Hepatocyte (in vitro differentiated cells): ENCODE data around the gene AKT2. TPM values are rescaled to one million over a fixed set of nuclear protein-coding genes. Genes with fewer than 3 reads are reported as not detected.

Source experiments
- DNase-seq: peaks from one replicate; pipeline ENCODE4 v3.0.0-alpha.2; 2016; ENCODE audit warnings: low spot score
- H2AFZ ChIP-seq: fragments of 200-600 bp; sonication (generic); 2 replicates; pipeline ENCODE4 v1.6.0; 2016; ENCODE audit warnings: antibody characterized with exemption, mild to moderate bottlenecking
- H3K27ac ChIP-seq: fragments of 200-600 bp; sonication (generic); 2 replicates; pipeline ENCODE4 v1.5.1; 2016; ENCODE audit warnings: mild to moderate bottlenecking
- H3K27me3 ChIP-seq: fragments of 200-600 bp; sonication (generic); 2 replicates; pipeline ENCODE4 v1.6.1; 2016
- H3K36me3 ChIP-seq: fragments of 200-600 bp; sonication (generic); replicated peaks from 2 replicates; pipeline ENCODE4 v1.5.1; 2016; ENCODE audit warnings: low read depth; ENCODE audit not compliant: insufficient read depth
- H3K4me1 ChIP-seq: fragments of 200-600 bp; sonication (generic); 2 replicates; pipeline ENCODE4 v1.5.1; 2016; ENCODE audit warnings: mild to moderate bottlenecking, moderate library complexity; ENCODE audit not compliant: insufficient read depth
- H3K4me2 ChIP-seq: fragments of 200-600 bp; sonication (generic); 2 replicates; pipeline ENCODE4 v1.6.0; 2016
- H3K4me3 ChIP-seq: fragments of 200-600 bp; sonication (generic); 2 replicates; pipeline ENCODE4 v1.5.1; 2016; ENCODE audit warnings: mild to moderate bottlenecking
- H3K79me2 ChIP-seq: fragments of 200-600 bp; sonication (generic); 2 replicates; pipeline ENCODE4 v1.6.0; 2017; ENCODE audit warnings: mild to moderate bottlenecking
- H3K9me2 ChIP-seq: fragments of 200-600 bp; sonication (generic); replicated peaks from 2 replicates; pipeline ENCODE4 v1.6.0; 2017; ENCODE audit warnings: mild to moderate bottlenecking; ENCODE audit not compliant: insufficient read depth
- H3K9me3 ChIP-seq: fragments of 200-600 bp; sonication (generic); 2 replicates; pipeline ENCODE4 v1.5.1; 2016; ENCODE audit warnings: low read depth, mild to moderate bottlenecking
- H4K20me1 ChIP-seq: fragments of 200-600 bp; sonication (generic); 2 replicates; pipeline ENCODE4 v1.6.0; 2016; ENCODE audit warnings: mild to moderate bottlenecking; ENCODE audit not compliant: insufficient read depth, poor library complexity, severe bottlenecking
- CTCF ChIP-seq: fragments of 200-600 bp; sonication (generic); IDR thresholded peaks from 2 replicates; pipeline ENCODE4 v1.5.1; 2016; ENCODE audit warnings: antibody characterized with exemption, mild to moderate bottlenecking; ENCODE audit not compliant: poor library complexity
- EZH2 ChIP-seq: fragments of 200-600 bp; sonication (generic); IDR thresholded peaks from 2 replicates; pipeline ENCODE4 v1.6.1; 2016; ENCODE audit warnings: antibody characterized with exemption, mild to moderate bottlenecking, borderline replicate concordance
- EZH2phosphoT487 ChIP-seq: fragments of 200-600 bp; sonication (generic); IDR thresholded peaks from one replicate; pipeline ENCODE4 v1.6.1; 2018; ENCODE audit warnings: antibody characterized with exemption, mild to moderate bottlenecking, low read depth, moderate library complexity; ENCODE audit not compliant: unreplicated experiment, severe bottlenecking
- WGBS: methylation state at CpG from one replicate; pipeline ENCODE4 v1.1.6; 2016; ENCODE audit warnings: low lambda C conversion rate; ENCODE audit errors: missing lambda C conversion rate; 5-methylcytosine and 5-hydroxymethylcytosine counted together
- polyA plus RNA-seq: library from polyadenylated mRNA; unstranded; fragments of >200 nt; fragmentation: Nextera tagmentation; extraction: Ambion mirVana; gene quantifications from 2 replicates; pipeline ENCODE4 v1.2.1, GENCODE V29; 2016
- total RNA-seq: library from RNA; depleted of rRNA; stranded (reverse); fragments of >200 nt; gene quantifications from 2 replicates; pipeline ENCODE4 v1.2.3, GENCODE V29; 2014

AKT2 gene
- total and polyA plus RNA-seq, 2 experiments from 2014 or later = 54.9 to 106 TPM

DNA sequence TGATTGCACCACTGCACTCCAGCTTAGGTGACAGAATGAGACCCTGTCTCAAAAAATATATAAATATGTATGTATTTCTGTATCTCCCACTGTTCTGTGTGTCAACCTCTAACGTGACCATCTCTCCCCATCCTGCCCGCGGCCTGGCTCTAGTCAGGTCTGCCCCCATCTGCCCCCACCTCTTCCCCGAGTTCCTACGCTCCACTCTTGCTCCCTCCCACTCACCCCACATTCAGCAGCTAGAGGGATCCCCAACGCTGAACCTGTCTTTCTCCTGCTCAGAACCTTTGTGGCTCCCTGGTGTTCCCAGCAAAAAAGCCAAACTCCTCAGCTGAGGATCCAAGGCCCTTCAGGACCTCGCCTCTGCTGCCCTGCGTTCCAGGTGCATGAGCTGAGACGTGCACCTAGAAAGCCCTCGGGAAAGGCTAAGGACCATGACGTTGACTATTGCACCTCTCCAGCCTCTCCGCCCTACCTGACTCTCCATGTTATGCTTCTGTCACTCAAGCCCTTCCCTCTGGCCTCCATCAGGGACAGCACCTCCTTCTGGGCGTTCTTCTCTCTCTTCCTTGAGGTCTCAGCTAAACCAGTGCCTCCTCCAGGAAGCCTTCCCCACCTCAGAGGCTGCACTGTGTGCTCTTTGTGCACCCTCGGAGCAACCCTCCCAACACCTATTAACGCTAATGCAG lies 18.1 kb downstream of the AKT2 start:
- TF ChIP-seq CTCF (no peak), EZH2phosphoT487 (no peak), EZH2 (no peak)
- no peak overlapping the region for H3K4me2 ChIP-seq

DNA sequence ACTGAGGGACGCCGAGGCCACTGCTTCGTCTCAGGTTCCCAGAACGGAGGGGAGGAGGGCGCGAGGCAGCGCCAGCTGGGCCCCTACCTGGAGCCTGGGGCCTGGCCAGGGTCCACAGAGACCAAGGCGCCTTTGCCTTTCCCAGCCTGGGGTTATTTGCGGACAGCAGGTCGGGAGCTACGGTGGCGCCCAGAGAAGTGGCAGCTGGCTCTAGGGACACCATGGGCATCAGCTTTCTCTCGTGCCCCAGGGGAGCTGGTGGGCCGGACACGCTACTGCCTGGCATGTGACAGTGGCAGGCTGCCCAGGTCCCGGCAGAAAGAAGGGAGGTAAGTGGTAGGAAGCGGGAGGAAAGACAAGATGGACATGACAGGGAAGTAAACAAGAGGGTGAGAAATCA lies 19.0 kb downstream of the AKT2 start:
- no peak for DNase-seq
- no peaks in the 10 kb centered on the region for H3K36me3 ChIP-seq
- no peaks in the 10 kb centered on the region for H3K27me3 ChIP-seq
- peaks cover 52% of the 10 kb centered on the region for H4K20me1 ChIP-seq
- H3K4me3 ChIP-seq = no peak overlapping the region
- 95% methylated on average over 17 of the region's 17 CpGs for WGBS
- no peak overlapping the region for H3K4me2 ChIP-seq
- H3K79me2 ChIP-seq = peaks cover 71% of the 10 kb centered on the region
- H2AFZ ChIP-seq = no peak overlapping the region
- H3K9me3 ChIP-seq = no peaks in the 10 kb centered on the region
- H3K4me1 ChIP-seq = no peaks in the 10 kb centered on the region
- TF ChIP-seq EZH2 = no peak
- TF ChIP-seq EZH2phosphoT487 = no peak
- TF ChIP-seq CTCF = no peak
- H3K27ac ChIP-seq = no peak overlapping the region
- no peaks in the 10 kb centered on the region for H3K9me2 ChIP-seq

More for the DNA sequence above, 18.1 kb downstream of the AKT2 start:
- 94% methylated on average over 15 of the region's 15 CpGs for WGBS
- H3K4me3 ChIP-seq = no peak overlapping the region
- H2AFZ ChIP-seq = no peak overlapping the region
- H3K9me3 ChIP-seq = no peaks in the 10 kb centered on the region
- H3K79me2 ChIP-seq = peaks cover 78% of the 10 kb centered on the region
- no peak for DNase-seq
- no peaks in the 10 kb centered on the region for H3K9me2 ChIP-seq
- no peaks in the 10 kb centered on the region for H3K27me3 ChIP-seq
- H3K27ac ChIP-seq = no peak overlapping the region
- no peaks in the 10 kb centered on the region for H3K36me3 ChIP-seq
- H3K4me1 ChIP-seq = no peaks in the 10 kb centered on the region
- peaks cover 52% of the 10 kb centered on the region for H4K20me1 ChIP-seq

- no peak overlapping the region for H3K27ac ChIP-seq
- H3K4me3 ChIP-seq = no peak overlapping the region
- no peak overlapping the region for H2AFZ ChIP-seq
- H3K36me3 ChIP-seq = no peaks in the 10 kb centered on the region
- DNase-seq = no peak
- H3K4me2 ChIP-seq = no peak overlapping the region
- H3K4me1 ChIP-seq = no peaks in the 10 kb centered on the region
- H3K9me3 ChIP-seq = no peaks in the 10 kb centered on the region
- H3K27me3 ChIP-seq = no peaks in the 10 kb centered on the region
- peaks cover 51% of the 10 kb centered on the region for H4K20me1 ChIP-seq
- no peaks in the 10 kb centered on the region for H3K9me2 ChIP-seq
- 95% methylated on average over 6 of the region's 6 CpGs for whole genome bisulfite sequencing
- peaks cover 69% of the 10 kb centered on the region for H3K79me2 ChIP-seq
- no peak for TF ChIP-seq CTCF
- TF ChIP-seq EZH2 = no peak
- no peak for TF ChIP-seq EZH2phosphoT487
Measured at GRCh38 chr19:40265763-40266099, 19.4 kb downstream of the AKT2 start.
